Stimulated activated CD8-positive, alpha-beta memory T cell treated with anti-CD3 and anti-CD28 coated beads, Interleukin-4, amount 100 ng/mL, for 24 hours (primary cell): ENCODE data around the gene ALKBH3.

Source experiments
- DNase-seq: peaks from one replicate; pipeline ENCODE4 v3.0.0-alpha.2; 2020; ENCODE audit warnings: low read depth

Gene ALKBH3

DNA sequence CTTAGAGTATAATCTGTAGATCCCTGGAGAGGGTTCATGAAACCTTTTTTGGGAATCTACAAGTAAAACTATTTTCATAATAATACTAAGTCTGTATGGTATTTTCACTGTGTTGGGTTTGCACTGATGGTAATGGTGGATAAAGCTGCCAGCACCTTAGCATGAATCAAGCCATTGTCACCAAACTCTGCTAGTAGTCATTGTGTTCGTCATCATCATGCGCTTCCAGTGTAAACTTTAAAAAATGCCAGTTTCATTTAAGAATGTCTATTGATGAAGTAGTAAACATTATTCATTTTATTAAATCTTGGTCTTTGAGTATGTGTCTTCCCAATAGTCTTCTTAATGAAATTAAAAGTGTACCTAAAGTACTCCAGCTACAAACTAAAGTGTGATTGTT, 15.0 kb downstream of the ALKBH3 start:
- DNase-seq: no peak

DNA sequence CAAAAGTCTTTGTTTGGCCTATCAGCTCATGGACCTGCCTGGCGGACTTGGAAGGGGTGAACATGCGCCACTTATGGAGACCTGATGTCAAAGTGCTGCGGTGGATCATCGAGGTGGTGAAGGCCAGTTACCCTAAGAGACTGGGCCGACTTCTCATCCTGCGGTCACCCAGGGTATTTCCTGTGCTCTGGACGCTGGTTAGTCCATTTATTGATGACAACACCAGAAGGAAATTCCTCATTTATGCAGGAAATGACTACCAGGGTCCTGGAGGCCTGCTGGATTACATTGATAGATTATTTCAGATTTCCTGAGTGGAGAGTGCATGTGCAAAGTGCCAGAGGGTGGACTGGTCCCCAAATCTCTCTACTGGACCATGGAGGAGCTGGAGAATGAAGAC, 17.9 kb downstream of the ALKBH3 start:
- no peak for DNase-seq

DNA sequence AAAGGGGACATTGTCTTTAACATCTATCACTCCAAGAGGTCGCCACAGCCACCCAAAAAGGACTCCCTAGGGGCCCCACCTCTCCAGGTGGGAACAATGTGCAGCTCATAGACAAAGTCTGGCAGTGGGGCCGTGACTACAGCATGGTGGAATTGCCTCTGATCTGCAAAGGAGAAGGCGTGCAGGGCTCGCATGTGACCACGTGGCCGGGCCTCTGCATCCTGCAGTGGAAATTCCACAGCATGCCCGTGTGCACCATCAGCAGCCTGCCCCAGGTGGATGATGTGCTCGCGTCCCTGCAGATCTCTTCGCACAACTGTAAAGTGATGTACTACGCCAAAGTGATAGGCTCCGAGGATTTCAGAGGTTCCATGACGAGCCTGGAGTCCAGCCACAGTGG, 18.5 kb downstream of the ALKBH3 start:
- no peak for DNase-seq

DNA sequence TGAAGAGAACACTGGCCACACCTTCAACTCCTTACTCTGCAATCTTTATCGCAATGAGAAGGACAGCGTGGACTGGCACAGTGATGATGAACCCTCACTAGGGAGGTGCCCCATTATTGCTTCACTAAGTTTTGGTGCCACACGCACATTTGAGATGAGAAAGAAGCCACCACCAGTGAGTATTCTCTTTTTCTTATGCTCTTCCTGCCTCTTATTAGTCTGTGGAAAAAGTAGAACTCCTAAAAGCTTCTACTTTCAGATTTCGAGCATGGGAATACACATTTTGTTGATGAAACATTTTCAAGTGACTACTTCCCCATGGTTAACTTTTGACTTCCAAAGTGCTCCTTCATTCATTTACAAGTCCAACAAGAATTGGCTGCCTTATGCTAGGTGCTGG, 20.9 kb downstream of the ALKBH3 start:
- DNase-seq: no peak

DNA sequence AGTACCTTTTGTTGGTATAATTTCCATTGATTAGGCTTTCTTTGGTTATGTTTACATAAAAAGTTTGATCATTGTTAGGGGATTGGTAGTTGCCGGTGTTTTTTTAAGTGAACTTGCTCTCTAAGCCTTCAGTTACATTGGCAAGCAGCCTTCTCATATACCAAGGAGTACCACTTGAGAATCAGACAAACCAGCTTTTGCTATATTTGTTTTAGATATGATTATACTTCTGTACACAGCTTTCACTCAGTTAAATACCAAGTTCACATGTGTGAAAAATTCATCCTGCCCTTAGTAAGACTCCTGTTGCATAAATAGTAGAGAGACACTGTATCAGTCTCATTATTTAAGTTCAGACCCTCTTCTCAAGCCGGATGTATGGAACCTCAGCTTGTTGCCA, 22.4 kb downstream of the ALKBH3 start:
- DNase-seq: no peak

DNA sequence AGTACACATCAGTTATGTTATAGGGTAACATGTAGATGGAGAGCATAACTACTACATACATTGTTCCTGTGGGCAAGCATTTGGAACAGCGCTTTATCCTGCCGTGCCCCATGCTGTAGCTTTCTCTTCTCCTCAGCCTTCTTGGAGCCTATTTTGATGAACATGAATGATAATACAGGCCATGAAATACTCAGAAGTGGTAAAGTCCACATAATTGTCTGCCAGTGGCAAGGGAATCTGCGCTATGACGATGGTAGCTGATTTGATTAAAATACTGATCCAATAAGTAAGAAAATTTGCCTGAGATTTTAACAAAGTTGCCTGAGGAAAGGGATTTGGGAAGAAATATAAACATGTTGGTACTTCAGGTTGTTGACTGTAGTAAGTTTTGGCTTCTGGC, 23.3 kb downstream of the ALKBH3 start:
- DNase-seq: no peak

DNA sequence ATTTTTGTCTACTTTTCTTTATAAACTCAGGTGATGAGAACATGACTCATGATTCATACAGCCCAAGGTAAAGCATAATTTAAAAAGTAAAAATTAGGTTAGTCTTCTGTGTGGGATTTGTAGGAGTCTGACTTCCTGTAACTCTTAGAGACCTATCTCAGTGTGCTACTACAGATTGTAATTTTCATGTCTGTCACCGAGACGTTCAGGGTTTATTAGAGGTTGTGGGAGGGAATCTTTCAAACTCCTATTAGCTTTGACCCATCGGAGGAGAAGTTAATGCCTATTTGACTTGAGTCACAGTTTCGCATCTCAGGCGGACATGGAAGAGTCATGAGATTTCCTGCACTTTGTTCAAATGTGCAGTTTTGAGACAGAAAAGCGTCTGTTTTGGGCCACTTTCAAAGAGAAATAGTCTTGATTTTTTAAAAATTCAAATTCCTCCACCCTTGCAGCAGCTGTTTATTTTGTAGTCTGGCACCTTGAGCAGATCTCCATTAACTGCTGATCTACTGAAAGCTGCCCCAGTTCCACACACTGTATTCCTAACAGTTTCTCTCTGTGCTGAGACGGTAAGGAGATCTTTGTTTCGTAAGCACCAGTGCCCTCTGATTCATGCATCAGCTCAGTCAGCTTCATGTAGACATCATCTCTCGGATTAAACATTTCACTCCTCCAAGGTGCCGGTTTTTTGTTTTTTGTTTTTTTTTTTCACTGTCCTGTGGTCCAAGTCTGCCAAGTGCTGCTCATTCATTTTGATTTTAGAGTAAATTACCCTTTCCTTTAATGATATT, 24.3 kb downstream of the ALKBH3 start:
- DNase-seq: no peak

DNA sequence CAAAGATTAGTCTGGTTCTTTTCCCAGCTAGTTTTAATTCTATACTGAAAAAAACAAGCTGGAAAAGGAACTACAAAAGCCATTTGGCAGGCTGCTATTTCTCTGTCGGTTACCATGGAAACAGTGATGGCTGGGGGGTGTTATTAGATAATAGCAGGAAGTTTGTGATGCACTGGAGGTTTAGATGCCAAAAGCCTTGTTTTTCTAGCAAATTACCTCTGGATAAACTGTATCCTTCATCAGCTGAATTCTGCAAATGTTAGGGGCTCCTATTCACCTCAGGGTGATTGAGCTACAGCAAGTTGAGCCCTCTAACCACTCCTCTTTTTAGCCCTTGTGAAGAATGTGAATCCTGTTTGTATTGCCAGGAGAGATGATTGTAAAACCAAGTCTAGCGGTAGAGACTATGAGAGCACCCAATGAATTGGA, 25.2 kb downstream of the ALKBH3 start:
- no peak for DNase-seq

DNA sequence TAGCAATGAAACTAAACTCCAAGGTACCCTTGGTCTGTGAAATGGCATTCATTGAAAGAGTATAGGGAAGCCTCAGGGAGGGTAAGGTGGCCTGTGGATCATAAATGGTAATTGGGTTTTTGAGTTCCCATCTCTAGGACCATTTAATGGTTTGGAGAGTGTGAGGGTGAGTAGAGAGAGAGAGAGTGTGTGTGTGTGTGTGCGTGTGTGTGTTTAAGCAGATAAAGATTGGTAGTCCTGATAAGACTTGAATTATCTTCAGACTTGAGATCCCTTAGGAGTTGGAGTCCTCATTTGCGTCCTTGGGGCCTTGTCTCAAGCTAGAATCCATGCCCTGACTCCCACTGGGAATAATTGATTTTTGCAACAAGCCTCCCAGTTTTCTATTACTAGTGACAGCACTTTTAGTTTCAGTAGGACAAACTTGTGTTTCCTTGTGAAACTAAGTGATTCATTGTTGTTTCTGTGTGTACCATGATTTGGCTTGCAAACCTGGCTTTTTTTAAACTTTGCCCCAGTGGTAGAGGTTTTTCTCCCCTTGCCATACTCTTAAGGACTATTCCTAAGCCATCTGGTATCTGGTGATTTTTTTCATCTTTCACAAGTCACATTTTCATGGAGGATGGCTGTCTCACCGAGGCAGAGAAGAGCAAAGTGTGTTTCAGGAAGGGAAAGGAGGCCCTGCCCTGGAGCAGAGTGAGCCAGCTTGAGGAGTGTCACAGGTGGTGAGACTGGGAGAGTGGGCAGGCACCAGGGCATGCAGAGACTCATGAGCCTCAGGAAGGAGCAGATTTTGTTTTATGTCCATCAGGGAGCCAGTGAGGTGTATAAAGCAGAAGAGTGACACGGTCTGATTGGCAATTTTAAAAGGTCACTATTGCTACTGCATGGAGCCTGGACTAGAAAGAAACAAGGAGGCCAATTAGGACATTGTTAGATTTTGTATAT, 26.7 kb downstream of the ALKBH3 start:
- no peak for DNase-seq

DNA sequence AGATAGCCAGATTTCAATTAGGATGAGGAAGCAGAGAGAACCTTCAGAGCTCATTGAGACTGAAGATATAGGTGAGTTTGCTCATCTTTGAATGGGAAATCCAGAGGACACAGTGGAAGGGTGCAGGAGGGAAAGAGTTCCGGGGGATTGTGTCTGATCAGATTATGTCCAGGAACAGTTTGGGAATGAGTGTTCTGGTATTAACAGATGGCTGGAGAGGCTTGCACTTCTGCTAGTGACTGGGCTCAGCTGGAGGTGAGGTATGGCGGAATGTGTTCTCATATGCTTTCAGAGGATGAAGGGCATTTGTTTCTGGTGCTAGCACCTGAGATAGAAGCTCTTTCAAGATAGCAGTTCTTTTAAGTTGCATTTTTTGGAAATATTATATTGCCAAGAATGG, 27.6 kb downstream of the ALKBH3 start:
- no peak for DNase-seq

DNA sequence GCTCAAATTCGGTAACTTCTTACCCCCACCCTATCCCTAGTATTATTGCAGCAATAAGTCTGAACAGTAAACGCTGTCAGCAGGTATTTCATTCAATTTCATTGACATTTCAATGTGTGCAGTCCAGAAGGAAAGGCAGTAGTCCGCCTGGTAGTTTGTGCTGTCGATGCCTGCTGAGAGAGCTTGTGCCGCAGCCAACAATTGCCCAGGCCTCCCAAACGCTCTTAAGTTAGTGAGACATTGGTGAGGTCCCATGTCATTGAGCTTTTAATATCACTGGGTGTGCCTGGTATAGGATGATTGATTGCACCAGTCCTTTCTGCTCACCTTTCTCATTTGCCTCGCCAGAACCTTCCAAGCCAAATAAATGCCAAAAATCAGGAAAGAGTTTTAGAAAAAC, 28.1 kb downstream of the ALKBH3 start:
- DNase-seq: no peak

DNA sequence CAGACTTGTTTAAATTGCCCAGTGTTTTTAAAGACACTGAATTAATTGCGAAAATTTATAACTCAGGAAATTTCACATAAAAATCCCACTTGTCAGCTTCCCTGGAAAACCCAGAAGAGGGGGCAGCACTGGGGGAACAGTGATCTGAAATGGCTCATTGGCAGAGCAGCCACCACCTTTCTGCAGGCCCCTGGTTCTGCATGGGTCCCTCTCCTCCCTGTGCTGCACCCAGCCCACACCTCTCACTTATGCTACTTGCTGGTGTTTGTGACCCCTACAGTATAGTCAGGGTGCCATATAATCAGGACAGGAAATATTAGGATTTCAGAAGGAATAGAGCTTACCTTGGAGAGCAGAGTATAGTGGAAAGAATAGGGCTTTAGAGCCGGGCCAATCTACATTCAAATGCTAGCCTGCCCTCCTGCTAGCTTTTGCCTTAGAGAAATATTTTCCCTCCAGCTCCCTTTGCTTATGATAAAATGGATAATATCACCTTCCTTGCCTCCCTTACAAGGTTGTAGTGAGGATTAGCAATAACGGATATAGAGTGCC, 33.3 kb downstream of the ALKBH3 start:
- no peak for DNase-seq

DNA sequence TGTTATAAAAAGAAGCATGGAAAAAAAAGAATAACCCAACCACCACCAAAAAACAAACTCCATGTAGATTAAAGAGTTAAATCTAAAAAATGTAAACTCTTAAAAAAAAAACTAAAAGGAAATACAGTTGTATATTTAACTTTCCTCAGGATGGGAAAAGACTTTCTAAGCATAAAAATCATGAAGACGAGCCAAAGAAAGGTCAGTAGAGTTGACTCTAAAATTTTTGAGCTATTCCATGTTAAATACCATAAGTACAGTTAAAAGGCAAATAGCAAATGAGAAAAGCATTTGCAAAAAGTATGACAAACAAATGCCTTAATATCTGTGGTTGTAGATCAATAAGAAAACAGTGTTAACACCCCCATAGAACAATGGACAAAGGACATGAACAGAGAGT, 33.8 kb downstream of the ALKBH3 start:
- DNase-seq: no peak

DNA sequence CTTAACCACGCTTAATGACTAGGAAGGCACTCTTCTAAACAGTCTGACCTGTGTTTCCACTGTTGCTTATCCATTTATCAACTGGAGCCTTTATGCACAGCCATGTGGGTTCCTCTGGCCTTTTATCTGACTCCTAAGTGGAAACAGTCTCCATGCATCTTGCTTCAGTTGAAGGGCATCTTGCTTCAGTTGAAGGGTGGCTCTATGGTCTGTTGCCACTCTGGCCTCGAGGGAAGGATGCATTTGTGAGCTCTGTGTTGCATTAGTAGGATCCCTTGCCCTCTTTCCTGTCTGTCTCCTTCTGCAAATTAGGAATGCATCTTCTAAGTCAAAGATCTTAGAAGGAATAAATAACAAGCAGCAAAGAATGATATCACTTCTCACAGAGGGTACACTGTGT, 36.0 kb downstream of the ALKBH3 start:
- DNase-seq: no peak

DNA sequence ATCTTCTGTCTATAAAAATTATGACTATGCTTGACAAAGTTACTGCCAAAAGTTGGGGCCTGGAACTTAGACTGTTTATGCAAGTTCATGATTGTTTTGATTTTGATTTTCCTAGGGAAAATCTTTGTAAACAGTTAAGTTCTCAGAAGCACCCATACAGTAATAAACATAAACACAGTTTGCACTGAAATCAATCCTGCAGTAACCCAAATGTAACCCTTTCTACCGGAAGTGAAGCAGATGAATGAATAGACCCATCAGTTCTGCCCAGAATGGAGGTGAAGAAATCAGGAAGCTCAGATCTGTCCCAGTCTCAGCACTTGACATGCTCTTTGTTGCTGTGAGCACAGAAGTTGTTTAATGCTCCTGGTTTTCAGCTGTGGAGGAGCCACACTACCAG, 37.2 kb downstream of the ALKBH3 start:
- no peak for DNase-seq

DNA sequence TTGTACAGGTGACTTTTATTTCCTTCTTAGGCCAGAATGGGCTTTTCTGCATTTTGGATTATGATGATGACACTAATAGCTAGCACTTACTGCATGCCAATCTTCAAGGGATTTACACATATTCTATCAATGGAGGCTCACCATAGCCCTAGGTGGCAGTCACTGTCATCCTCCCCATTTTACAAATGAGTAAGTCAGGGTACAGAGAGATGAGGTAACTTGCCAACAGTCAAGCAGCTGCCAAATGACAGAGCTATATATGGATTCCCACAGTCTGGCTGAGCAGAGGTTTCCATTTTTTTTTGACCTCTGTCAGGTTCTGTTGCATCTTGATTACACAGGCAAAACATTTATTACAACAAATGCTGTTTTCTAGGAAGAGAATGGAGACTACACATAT, 38.0 kb downstream of the ALKBH3 start:
- DNase-seq: no peak

DNA sequence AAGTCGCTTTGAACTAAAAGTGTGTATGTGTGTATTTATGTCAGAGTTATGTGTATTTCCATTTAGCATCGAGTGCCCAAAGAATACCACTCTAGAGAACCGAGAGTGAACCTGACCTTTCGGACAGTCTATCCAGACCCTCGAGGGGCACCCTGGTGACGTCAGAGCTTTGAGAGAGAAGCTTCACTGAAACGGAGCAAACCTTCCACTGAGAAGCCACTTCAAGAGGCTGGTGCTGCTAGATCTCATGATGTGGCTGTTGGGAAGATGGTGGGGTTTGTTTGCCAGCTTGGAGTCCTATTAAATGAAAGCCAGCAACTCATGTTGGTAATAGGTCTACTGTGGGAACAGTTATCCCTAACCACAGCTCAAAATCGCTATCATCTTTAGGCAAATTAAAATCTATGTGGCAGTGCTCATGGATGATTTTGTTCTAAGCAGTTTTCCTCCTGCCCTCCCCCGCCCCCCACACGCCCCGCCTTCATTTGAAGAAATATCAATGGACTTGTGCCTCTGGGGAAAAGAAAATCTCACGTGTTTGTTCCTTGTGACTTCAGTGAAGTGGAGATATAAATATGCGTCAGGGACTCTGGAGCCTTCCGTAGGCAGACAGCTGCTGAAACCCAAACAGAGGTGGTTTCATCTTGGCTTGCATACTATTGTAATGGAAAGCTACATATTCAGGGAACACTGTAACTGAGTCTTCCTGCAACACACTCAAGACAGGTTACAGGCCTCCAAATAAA, 39.4 kb downstream of the ALKBH3 start:
- no peak for DNase-seq

DNA sequence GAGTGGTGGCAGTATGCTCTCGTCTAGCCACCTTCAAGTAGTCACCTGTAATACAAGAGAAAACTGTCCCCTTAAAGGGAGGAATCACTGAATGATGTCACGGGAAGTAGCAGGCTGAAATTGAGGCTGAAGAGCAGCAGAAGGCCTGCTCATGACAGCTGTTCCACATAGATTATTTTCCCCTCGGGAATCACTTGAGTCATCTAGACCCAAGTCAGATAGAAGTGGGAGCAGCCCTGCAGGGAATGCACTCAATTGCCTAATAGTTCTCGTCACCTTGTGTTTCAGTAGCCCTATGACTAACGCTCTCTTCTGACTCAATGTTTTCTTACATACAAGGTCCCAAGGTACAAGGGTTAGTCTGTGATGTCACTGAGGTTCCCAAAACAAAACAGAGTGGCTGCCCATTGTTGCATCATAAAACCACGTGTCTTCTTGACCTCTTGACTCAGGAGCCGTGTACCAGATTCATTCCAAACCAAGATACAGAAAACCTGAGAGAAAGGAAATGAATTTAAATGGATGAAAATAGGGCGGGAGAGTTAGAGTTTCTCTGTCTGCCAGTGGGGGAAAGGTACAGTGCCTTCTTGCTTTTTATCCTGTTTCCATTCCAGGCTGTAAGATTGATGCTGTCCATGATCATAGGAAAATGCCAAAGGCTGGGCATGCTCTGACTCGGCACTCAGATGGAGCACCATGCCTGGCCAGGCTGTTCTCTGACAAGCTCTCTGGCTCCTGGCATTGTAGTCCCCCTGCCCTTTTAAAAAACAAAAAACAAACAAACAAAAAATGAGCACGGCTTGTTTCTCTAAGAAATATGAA, 40.2 kb downstream of the ALKBH3 start:
- no peak for DNase-seq

DNA sequence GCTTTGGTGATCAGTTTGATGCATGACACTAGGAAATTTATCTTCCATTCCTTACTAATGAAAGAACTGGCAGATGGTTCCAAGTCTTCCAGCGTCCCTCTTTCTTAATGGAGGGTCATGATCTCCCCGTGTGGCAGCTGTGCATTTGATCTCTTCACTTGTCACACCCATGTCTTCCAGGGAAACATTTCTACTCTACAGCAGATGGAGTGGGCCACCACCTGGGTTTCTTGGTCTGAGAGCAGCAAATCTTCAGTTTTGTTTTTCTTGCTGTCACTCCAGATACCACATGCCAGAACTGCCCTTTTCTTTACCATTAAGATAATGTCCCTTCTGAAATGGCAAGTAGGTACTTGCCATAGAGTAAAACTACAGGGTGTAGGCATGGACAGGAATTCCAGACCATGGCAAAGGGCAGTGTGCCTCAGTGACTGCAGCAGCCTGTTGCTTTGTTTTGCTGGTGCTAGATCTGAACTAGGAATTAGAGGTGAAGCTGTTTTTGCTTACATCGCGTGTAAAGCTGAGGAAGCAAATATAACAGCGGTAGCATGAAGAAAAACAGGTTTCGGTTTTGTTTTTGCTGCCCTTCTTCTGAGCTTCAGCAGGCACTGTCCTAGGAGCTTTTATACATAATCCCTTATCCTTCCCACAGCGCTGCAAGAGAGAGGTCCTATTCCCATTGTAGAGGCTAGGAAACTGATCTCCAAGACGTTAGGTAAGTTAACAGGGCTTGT, 41.1 kb downstream of the ALKBH3 start:
- DNase-seq: no peak

DNA sequence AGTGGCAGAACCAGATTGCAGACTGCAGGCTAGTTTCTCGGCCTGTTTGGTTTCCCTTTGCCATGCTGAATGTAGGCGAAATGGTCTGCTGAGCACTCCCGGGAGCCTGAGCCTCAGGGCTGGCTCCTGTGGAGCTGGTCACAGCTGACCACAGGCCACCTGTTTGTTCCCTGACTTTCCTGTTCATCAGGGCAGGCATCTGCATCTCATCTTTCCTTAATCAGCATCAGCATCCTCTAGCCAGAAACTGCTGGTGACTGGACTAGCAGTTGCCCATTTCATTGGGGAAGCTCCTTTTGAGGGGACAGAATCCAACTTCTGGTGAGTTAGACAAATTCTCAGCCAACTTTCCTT, 41.6 kb downstream of the ALKBH3 start:
- no peak for DNase-seq
